HG03469 (cell line): ENCODE results near the gene PKN2.
A peak's percentile ranks its signal among the peaks of the same experiment; 100 is the strongest.
"Not testable (repeated sequence)": the region's sequence is repeated elsewhere in the genome, so short reads cannot be mapped to it uniquely, and the experiment has no call there.

ENCODE experiments used
- ATAC-seq: cut with Tn5 transposase; IDR thresholded peaks from one replicate; pipeline ENCODE4 v1.9.1; 2021; ENCODE audit warnings: mild to moderate bottlenecking, moderate library complexity, moderate number of reproducible peaks; ENCODE audit not compliant: unreplicated experiment

PKN2 gene

GRCh38 chr1:88678405-88678804 lies 5.7 kb upstream of the PKN2 start:
- no peak for ATAC-seq

- ATAC-seq: no peak
Measured at GRCh38 chr1:88680471-88680870, 3.6 kb upstream of the PKN2 start.

DNA sequence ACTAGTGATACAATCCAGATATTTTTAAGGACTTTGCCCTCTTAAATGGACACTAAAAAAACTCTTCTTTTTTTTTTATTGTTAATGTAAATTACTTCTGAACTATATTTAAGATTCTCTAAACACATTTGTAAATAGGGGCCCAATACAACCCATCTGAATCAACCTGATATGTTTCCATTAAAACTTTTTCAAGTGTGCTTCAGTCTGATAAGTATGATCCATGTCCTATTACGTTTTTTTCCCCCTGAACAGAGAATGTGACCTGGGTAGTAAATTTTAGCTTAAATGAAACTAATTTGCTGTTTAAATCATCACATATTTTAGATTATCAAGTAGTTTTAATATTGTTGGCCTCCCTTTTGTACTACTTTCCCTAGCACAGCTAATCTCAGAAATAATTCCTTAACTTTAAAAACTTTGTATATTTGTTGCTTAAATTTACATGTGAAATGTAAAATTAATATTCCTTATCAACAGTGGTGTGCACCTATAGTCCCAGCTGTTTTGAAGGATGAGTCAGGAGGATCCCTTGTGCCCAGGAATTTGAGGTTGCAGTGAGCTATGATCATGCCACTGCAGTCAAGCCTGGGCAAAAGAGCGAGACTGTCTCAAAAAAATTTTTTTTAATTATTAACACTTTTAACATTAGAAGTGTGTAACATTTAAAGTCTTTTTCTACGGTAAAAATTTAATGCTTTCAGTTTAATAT lies 3.0 kb upstream of the PKN2 start:
- ATAC-seq: no peak

- ATAC-seq: peak; percentile 15
Measured at GRCh38 chr1:88684482-88685258, 597 bp downstream of the PKN2 start.

DNA sequence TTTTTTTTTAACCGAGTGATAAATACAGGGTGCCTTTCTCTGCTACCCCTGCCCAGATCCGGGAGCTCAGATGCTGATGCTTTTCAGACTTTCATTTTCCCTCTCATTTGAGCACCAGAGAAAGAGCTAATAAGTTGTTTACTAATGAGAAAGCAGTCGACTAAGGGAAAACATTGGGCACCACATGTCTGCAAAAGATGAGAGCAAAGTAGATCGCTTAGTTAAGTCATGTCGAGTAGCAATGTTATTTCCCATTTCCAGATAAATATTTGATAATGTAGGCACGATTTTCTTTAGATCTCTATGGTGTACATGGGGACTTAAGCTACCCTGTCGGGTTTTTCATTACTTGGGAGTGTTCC lies 1.2 kb downstream of the PKN2 start:
- no peak for ATAC-seq

DNA sequence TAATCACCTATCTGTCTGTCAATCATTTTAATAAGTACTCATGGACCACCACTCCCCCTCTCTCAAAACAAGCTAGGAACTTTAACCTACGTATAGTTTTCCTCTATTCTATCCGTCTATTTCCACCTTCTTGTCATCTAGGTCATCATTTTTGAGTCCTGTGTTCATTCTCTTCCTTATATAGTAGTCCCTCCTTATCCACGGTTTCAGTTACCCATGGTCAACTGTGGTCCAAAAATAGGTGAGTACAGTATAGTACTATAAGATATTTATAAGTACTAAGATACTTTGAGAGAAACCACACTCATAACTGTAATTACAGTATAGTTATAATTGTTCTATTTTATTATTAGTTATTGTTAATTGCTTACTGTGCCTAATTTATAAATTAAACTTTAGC lies 7.5 kb downstream of the PKN2 start:
- ATAC-seq: no peak

DNA sequence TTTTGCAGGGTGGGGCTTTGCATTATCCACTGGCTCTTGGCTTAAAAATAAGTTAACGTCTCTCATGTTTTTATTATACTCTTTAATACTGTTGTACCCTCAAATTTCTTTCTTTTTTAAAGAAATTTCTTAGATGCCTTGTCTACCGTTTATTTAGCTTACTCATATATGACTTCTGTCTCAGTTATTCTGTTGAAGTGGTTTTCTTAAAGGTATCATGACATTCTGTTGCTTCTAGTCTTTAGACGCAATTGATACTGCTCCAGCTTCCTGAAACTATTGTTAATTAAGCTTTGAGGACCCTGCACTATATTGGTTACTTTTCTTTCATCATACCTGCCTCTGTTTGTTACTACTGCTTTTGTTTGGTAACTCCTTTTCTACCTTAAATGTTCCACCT lies 11.7 kb downstream of the PKN2 start:
- no peak for ATAC-seq

DNA sequence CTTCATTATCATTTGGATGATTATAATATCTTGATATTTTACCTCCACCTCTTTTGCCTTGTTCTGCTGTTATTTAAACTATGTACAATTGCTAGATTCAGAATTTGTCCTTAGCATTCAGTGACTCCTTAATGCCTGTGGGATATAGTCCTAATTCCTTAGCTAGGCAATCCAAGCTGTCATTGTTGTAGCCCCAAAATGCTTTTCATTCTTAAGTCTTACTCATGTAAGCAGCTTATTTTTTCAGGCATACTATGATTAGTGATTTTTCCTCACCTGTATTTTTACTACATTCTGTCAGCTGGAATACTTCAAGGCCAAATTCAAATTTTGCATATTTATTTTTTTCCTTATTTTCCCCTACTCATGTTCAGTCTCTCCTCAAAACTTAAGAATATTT lies 13.4 kb downstream of the PKN2 start:
- ATAC-seq: no peak

- no peak for ATAC-seq
Measured at GRCh38 chr1:88698140-88698539, 14.1 kb downstream of the PKN2 start.

DNA sequence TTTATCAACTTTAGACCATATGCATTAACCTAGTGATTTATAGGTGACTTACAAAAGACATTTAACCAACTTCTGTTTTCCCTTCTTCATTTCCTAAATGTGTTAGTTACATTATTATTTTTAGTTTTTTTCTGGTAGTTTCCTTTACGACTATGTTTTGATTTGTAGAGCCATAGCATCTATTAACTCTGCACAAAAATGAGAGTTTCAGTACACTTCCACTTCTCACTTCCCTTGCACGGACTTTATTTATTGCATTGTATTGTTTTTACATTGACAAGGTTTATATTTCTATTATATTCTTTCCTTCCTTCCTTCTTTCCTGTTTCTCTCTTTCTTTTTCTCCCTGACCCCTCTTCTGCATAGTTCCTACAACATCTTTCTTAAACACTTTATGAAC lies 14.7 kb downstream of the PKN2 start:
- ATAC-seq: no peak

GRCh38 chr1:88700425-88701013 lies 16.4 kb downstream of the PKN2 start:
- ATAC-seq: no peak

- ATAC-seq: peak; percentile 72
Measured at GRCh38 chr1:88701275-88701674, 17.2 kb downstream of the PKN2 start.

- not testable (repeated sequence) for ATAC-seq
Measured at GRCh38 chr1:88701793-88702192, 17.7 kb downstream of the PKN2 start.

DNA sequence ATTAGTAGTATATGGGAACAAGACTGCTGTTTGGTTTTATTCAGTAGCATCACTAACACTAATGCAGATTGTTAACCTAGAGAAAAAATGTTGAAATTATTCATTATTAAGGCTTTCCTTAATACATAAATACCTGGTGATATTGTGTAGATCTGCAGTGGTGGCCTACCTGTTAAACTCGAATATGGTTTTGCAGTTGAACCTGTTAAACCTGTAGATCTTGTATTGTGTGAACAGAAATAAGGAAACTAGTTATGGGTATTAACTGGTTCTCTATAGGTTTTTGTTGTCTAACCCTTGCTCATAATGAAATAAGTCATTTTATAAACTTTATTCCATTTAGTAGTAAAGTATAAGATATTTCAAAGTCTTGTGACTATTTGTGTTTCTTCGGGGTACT lies 23.9 kb downstream of the PKN2 start:
- ATAC-seq: no peak

DNA sequence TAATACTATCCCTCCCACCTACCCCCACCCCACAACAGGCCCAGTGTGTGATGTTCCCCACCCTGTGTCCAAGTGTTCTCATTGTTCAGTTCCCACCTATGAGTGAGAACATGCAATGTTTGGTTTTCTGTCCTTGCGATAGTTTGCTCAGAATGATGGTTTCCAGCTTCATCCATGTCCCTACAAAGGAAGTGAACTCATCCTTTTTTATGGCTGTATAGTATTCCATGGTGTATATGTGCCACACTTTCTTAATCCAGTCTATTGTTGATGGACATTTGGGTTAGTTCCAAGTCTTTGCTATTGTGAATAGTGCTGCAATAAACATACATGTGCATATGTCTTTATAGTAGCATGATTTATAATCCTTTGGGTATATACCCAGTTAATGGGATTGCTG lies 28.8 kb downstream of the PKN2 start:
- ATAC-seq: not testable (repeated sequence)

GRCh38 chr1:88716571-88716970 lies 32.5 kb downstream of the PKN2 start:
- ATAC-seq: not testable (repeated sequence)

DNA sequence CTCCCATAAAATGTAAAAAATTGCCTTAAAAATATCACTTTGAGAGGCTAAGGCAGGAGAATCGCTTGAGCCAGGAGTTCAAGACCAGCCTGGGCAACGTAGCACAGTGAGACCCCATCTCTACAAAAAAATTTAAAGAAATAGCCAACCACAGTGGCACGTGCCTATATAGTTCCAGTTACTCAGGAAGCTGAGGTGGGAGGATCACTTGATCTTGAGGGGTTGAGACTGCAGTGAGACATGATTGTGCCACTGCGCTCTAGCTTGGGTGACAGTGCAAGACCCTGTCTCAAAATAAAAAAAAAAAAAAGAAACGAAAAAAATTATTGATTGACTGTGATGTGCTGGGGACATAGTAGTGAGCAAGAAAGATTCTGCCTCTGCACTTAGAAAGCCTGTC lies 38.4 kb downstream of the PKN2 start:
- no peak for ATAC-seq

DNA sequence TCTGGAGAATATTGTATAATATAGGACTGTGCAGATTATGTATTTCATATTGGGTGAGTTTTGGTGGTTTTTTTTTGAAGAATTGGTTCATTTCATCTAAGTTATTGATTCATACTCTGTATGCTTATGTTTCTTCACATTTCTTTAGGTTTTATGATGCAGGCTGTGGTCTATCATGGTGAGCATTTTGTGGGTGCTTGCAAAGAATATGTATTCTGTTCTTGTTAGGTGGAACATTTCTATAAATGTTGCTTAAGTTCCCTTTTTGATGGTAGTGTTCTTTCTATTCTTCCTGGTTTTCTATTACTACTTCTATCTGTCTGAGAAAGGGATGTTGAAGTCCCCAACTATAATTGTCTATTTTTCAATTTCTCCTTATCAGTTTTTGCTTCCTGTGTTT lies 42.6 kb downstream of the PKN2 start:
- no peak for ATAC-seq

DNA sequence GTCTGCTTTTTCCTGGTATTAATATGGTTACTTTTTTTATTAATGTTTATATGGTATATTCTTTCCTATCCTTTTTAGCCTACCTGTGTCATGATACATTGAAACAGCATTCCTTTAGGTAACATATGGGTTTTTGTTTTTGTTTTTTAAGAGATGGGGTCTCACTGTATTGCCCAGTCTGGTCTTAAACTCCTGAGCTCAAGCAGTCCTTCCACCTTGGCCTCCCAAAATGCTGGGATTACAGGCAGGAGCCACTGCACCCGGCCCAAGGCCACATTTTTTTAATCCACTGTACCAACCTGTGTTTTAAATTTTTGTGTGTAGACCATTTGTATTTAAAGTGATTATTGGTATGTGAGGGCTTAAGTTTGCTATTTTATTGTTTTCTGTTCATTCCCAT lies 43.1 kb downstream of the PKN2 start:
- ATAC-seq: no peak

GRCh38 chr1:88729297-88729696 lies 45.2 kb downstream of the PKN2 start:
- no peak for ATAC-seq

DNA sequence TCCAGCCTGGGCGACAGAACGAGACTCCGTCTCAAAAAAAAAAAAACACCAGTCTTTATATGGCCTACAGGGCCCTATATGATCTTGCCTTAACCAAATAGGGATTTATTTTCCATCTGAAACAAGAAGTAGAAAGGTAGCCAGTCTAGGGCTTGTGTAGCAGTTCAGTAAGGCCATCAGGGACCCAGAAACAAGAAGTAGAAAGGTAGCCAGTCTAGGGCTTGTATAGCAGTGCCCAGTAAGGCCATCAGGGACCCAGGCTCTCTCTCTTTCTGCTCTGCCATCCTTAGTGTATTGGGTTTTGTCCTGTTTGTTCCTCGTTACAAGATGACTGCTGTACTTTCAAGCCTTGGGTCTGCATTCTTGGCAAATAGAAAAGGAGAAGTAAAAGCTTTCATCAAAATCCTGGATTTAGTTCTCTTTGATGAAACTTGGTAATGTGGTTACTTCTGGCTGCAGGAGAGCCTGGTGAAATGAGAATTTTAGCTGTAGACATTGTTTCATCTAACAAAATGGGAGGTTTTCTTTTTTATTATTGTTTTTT lies 46.1 kb downstream of the PKN2 start:
- ATAC-seq: no peak

DNA sequence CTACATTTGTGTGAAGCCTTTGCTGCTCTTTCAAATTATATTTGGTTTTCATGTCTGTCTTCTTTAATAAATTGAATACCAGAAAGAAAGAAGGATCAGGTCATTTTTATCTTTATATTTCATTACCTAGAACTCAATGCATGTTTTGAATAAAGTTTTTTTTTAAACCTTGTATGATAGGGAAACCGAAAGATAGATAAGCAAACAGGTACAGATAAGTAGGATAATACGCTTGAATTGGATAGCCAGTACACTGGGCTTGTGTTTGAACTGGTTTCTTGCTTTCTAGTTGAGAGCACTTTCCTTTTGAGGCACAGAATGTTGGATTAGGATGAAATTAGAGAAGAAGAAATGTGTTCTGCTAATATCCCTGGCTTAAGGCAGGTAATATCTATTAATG lies 46.9 kb downstream of the PKN2 start:
- no peak for ATAC-seq
